ENCODE data around the gene DUSP23. TPM values are rescaled to one million over a fixed set of nuclear protein-coding genes. Genes with fewer than 3 reads are reported as not detected.

DUSP23 gene
- total and polyA plus RNA-seq, 10 of the 15 experiments (the other 5 are each of a cell fraction or from before 2014, with no cell fraction given), result 1.1 to 6.9 (median 4.1) TPM; not detected in 1

DNA sequence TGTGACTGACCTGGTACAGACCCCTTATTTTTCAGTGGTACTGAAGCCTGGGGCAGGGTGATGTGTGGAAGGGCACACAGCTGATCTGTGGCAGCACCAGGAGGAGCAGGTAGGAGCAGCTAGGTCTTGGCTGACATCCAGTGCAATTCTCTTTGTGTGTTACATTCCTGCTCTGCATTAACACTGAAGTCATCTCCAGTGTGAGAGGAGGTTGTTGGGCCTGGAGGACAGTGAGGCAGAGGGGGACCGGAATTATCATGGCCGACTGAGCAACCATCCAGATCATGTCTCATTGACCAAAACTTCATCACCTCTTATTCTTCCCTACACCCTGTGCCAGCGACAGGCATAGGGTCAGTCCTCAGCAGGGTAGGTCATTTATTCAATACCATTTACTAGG lies 47.4 kb downstream of the DUSP23 start:
- H3K27me3 ChIP-seq (replicated peaks in 1 of 2; ENCODE audit: control insufficient read depth in 2 of 2, insufficient read depth in 2 of 2, low read length in 1 of 2), result 0 out of 4 replicates have a peak, but pooled peaks cover 0 to 4% of the 10 kb centered on the region in 2 experiments
- FAIRE-seq (no peak), DNase-seq (ENCODE audit: low read depth, low spot score) (no peak), ATAC-seq (no peak)
- no peaks in the 10 kb centered on the region for H3K79me2 ChIP-seq (ENCODE audit: control insufficient read depth, insufficient read depth, low read length)
- H3K36me3 ChIP-seq (ENCODE audit: control insufficient read depth in 2 of 2, insufficient read depth in 2 of 2, low read length in 1 of 2), result no peaks in the 10 kb centered on the region
- no peak overlapping the region for H3K9ac ChIP-seq (ENCODE audit: control insufficient read depth, insufficient read depth, low read length)
- WGBS (ENCODE audit: insufficient coverage, insufficient replicate concordance, low lambda C conversion rate, missing lambda C conversion rate), result 76% methylated on average over 3 of the region's 3 CpGs
- H2AFZ ChIP-seq (ENCODE audit: control insufficient read depth, low read depth, low read length), result no peak overlapping the region
- H4K20me1 ChIP-seq (ENCODE audit: control insufficient read depth, insufficient read depth), result no peaks in the 10 kb centered on the region
- in situ Hi-C loops (cut with MboI), result no loop called here
- intact Hi-C loops (cut with micrococcal nuclease; ENCODE audit: unreplicated experiment), result loop anchor here (2.0 to 5.0 kb wide), 2 partner anchors 29 to 46 kb away; partner anchors contain the start of gene DUSP23
- RAD21 ChIA-PET (ENCODE audit: unreplicated experiment), result interaction anchor here (0.7 to 1.0 kb wide), 4 partner anchors 28 to 699 kb away, joined by 3 to 5 read pairs (median 4); no protein-coding TSS in a partner anchor
- H3K9me3 ChIP-seq (replicated peaks; ENCODE audit: control insufficient read depth, insufficient read depth, low read length), result peaks cover 2% of the 10 kb centered on the region; the same call in 1 of the 3 replicates
- POLR2A ChIA-PET, result no interaction called here
- peaks cover 35% of the 10 kb centered on the region for H3K4me1 ChIP-seq (ENCODE audit: control insufficient read depth, insufficient read depth, low read length)
- no peak overlapping the region for H3K27ac ChIP-seq (ENCODE audit: control insufficient read depth, insufficient read depth)
- SMC1A ChIA-PET (ENCODE audit: uncharacterized antibody, unreplicated experiment), result interaction anchor here (0.9 to 3.4 kb wide), 5 partner anchors 9 to 76 kb away, joined by 3 to 21 read pairs (median 4); no protein-coding TSS in a partner anchor
- BruUV-seq (replicated peaks), result no TSS peak
- peak overlapping the region; percentile 21 for H3K4me2 ChIP-seq (ENCODE audit: control insufficient read depth, insufficient read depth)
- H3K4me3 ChIP-seq, result no peak overlapping the region
- CTCF ChIA-PET, result interaction anchor here (0.6 to 16.1 kb wide), 4 partner anchors 27 to 64 kb away, joined by 3 to 178 read pairs (median 5); partner anchors contain the start of gene FCRL6
- TF ChIP-seq ZNF622 (IDR thresholded peaks at IDR 0.05) (no peak), KDM1A (IDR thresholded peaks at IDR 0.05; ENCODE audit: borderline replicate concordance) (no peak), NFYA (IDR thresholded peaks at IDR 0.05; ENCODE audit: borderline replicate concordance, low read depth, low read length) (no peak), BACH1 (IDR thresholded peaks at IDR 0.05; ENCODE audit: borderline replicate concordance) (no peak), CBX5 (IDR thresholded peaks at IDR 0.05; ENCODE audit: low read depth) (no peak), POLR2AphosphoS2 (IDR thresholded peaks at IDR 0.05; ENCODE audit: low read depth, low read length) (no peak), MYB (IDR thresholded peaks at IDR 0.05; ENCODE audit: borderline replicate concordance, low read depth, low read length) (no peak), TARDBP (IDR thresholded peaks at IDR 0.05; ENCODE audit: borderline replicate concordance) (no peak), ZNF24 (IDR thresholded peaks at IDR 0.05) (no peak), SMARCA5 (IDR thresholded peaks at IDR 0.05) (no peak), SMAD5 (IDR thresholded peaks at IDR 0.05; ENCODE audit: low read depth) (no peak), BCL11A (IDR thresholded peaks at IDR 0.05; ENCODE audit: low read depth, low read length) (no peak), YBX1 (IDR thresholded peaks at IDR 0.05) (no peak), SIX5 (IDR thresholded peaks at IDR 0.05; ENCODE audit: low read depth, low read length, severe bottlenecking) (no peak), RELA (IDR thresholded peaks at IDR 0.05; ENCODE audit: borderline replicate concordance, partially characterized antibody) (no peak), HDAC2 (IDR thresholded peaks at IDR 0.05) (no peak)
- TF ChIP-seq, protein P1, sequence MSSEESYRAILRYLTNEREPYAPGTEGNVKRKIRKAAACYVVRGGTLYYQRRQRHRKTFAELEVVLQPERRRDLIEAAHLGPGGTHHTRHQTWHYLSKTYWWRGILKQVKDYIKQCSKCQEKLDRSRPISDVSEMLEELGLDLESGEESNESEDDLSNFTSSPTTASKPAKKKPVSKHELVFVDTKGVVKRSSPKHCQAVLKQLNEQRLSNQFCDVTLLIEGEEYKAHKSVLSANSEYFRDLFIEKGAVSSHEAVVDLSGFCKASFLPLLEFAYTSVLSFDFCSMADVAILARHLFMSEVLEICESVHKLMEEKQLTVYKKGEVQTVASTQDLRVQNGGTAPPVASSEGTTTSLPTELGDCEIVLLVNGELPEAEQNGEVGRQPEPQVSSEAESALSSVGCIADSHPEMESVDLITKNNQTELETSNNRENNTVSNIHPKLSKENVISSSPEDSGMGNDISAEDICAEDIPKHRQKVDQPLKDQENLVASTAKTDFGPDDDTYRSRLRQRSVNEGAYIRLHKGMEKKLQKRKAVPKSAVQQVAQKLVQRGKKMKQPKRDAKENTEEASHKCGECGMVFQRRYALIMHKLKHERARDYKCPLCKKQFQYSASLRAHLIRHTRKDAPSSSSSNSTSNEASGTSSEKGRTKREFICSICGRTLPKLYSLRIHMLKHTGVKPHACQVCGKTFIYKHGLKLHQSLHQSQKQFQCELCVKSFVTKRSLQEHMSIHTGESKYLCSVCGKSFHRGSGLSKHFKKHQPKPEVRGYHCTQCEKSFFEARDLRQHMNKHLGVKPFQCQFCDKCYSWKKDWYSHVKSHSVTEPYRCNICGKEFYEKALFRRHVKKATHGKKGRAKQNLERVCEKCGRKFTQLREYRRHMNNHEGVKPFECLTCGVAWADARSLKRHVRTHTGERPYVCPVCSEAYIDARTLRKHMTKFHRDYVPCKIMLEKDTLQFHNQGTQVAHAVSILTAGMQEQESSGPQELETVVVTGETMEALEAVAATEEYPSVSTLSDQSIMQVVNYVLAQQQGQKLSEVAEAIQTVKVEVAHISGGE (CRISPR knock-in tag; IDR thresholded peaks at IDR 0.05), result no peak
- TF ChIP-seq, protein P2, sequence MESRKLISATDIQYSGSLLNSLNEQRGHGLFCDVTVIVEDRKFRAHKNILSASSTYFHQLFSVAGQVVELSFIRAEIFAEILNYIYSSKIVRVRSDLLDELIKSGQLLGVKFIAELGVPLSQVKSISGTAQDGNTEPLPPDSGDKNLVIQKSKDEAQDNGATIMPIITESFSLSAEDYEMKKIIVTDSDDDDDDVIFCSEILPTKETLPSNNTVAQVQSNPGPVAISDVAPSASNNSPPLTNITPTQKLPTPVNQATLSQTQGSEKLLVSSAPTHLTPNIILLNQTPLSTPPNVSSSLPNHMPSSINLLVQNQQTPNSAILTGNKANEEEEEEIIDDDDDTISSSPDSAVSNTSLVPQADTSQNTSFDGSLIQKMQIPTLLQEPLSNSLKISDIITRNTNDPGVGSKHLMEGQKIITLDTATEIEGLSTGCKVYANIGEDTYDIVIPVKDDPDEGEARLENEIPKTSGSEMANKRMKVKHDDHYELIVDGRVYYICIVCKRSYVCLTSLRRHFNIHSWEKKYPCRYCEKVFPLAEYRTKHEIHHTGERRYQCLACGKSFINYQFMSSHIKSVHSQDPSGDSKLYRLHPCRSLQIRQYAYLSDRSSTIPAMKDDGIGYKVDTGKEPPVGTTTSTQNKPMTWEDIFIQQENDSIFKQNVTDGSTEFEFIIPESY (IDR thresholded peaks at IDR 0.05), result no peak
- TF ChIP-seq, protein P3, sequence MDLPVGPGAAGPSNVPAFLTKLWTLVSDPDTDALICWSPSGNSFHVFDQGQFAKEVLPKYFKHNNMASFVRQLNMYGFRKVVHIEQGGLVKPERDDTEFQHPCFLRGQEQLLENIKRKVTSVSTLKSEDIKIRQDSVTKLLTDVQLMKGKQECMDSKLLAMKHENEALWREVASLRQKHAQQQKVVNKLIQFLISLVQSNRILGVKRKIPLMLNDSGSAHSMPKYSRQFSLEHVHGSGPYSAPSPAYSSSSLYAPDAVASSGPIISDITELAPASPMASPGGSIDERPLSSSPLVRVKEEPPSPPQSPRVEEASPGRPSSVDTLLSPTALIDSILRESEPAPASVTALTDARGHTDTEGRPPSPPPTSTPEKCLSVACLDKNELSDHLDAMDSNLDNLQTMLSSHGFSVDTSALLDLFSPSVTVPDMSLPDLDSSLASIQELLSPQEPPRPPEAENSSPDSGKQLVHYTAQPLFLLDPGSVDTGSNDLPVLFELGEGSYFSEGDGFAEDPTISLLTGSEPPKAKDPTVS (IDR thresholded peaks at IDR 0.05; ENCODE audit: low read depth, low read length), result no peak

All from GM12878 (cell line).